Liver (tissue), 3 donors: Measurements from ENCODE around the gene TRIM4.

Source experiments
- EGR1 ChIP-seq, 2 donors: IDR thresholded peaks; 2 replicates each; pipeline ENCODE4 v1.6.1; 2016 to 2018; ENCODE audit warnings: antibody characterized with exemption in 2 of 2, low read depth in 2 of 2
- GABPA ChIP-seq, 2 donors: IDR thresholded peaks in 1 of 2; conservative IDR thresholded peaks in 1 of 2; 2 replicates each; pipeline ENCODE4 v1.6.1; 2016; ENCODE audit warnings: antibody characterized with exemption in 2 of 2, mild to moderate bottlenecking in 1 of 2, moderate library complexity in 1 of 2
- HNF4A ChIP-seq, 2 donors: conservative IDR thresholded peaks; 2 replicates each; pipeline ENCODE4 v1.6.1; 2016; ENCODE audit warnings: antibody characterized with exemption in 2 of 2, mild to moderate bottlenecking in 2 of 2
- JUND ChIP-seq, 2 donors: IDR thresholded peaks; 2 replicates each; pipeline ENCODE4 v1.6.1; 2016; ENCODE audit warnings: antibody characterized with exemption in 2 of 2
- RAD21 ChIP-seq, 2 donors: IDR thresholded peaks; 2 replicates each; pipeline ENCODE4 v1.6.1; 2016; ENCODE audit warnings: antibody characterized with exemption in 2 of 2, mild to moderate bottlenecking in 2 of 2
- RXRA ChIP-seq, 2 donors: IDR thresholded peaks; 2 replicates each; pipeline ENCODE4 v1.6.1; 2017 to 2018; ENCODE audit warnings: antibody characterized with exemption in 2 of 2, mild to moderate bottlenecking in 1 of 2
- SP1 ChIP-seq: IDR thresholded peaks from 2 replicates; pipeline ENCODE4 v1.6.1; 2018; ENCODE audit warnings: antibody characterized with exemption, mild to moderate bottlenecking
- TAF1 ChIP-seq: conservative IDR thresholded peaks from 2 replicates; pipeline ENCODE4 v1.6.1; 2016; ENCODE audit warnings: antibody characterized with exemption, mild to moderate bottlenecking
- YY1 ChIP-seq: IDR thresholded peaks from 2 replicates; pipeline ENCODE4 v1.6.1; 2016; ENCODE audit warnings: antibody characterized with exemption, mild to moderate bottlenecking
- TF ChIP-seq, protein P1 (sequence below): fragments of 150-350 bp; IDR thresholded peaks from 2 replicates; pipeline ENCODE4 v1.5.1; 2017; ENCODE audit warnings: improper control_type of control experiment, low read depth, low read length; ENCODE audit not compliant: missing input control
- TF ChIP-seq, protein P2 (sequence below): IDR thresholded peaks from 2 replicates; pipeline ENCODE4 v1.6.1; 2016; ENCODE audit warnings: antibody characterized with exemption
- TF ChIP-seq, protein P3 (sequence below): IDR thresholded peaks from 2 replicates; pipeline ENCODE4 v1.6.1; 2016; ENCODE audit warnings: antibody characterized with exemption
- TF ChIP-seq, protein P4 (sequence below): IDR thresholded peaks from 2 replicates; pipeline ENCODE4 v1.6.1; 2016; ENCODE audit warnings: antibody characterized with exemption, mild to moderate bottlenecking
- donor health status: healthy.
- donor health status: healthy.

DNA sequence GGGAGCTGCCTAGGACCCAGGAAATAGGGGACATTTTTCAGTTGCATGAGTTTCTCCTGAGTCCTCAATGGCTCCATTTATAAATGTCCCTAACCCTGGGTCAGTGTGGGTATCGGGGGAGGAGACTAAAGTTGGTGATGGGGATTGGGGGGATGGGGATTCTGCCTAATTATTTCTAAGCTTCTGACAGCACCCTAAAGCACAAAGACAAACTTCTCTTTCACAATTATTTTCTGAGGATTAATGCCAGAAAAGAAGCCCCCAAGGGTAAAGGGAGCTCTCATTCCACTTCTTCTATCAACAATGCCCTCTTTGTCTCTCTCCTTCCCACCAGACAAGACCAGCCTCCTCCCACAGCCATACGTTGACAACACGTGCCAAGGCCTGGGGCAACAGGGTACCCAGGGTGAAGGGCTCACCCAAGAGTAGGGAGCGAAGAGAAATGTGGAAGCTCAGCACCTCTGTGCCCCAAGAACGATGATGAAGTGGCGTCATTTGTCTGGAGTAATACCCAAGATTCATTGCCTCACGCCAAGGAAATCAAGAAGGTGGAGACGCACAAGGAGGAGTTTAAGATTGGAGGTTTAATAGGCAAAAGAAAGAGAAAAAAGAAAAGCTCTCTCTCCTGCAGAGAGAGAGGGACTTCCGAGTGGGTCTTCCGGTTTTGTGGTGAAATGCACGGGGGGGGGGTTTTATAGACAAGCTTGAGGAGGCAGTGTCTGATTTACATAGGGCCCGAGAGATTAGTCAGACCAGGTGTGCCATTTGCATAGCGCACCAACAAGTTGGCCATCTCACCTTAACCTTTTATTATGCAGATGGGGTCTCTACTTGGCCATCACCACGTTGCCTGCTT, 24.5 kb upstream of the TRIM4 start:
- TF ChIP-seq EGR1 (IDR thresholded peaks at IDR 0.05; ENCODE audit: low read depth in 2 of 2) (no peak), SP1 (no peak), YY1 (no peak), JUND (IDR thresholded peaks at IDR 0.05) (no peak), GABPA (IDR thresholded peaks at IDR 0.05 in 1 of 2, conservative IDR thresholded peaks at IDR 0.05 in 1 of 2) (no peak), RAD21 (IDR thresholded peaks at IDR 0.05) (no peak), RXRA (IDR thresholded peaks at IDR 0.05) (no peak), HNF4A (conservative IDR thresholded peaks at IDR 0.05) (no peak), TAF1 (no peak)
- TF ChIP-seq, protein P1, sequence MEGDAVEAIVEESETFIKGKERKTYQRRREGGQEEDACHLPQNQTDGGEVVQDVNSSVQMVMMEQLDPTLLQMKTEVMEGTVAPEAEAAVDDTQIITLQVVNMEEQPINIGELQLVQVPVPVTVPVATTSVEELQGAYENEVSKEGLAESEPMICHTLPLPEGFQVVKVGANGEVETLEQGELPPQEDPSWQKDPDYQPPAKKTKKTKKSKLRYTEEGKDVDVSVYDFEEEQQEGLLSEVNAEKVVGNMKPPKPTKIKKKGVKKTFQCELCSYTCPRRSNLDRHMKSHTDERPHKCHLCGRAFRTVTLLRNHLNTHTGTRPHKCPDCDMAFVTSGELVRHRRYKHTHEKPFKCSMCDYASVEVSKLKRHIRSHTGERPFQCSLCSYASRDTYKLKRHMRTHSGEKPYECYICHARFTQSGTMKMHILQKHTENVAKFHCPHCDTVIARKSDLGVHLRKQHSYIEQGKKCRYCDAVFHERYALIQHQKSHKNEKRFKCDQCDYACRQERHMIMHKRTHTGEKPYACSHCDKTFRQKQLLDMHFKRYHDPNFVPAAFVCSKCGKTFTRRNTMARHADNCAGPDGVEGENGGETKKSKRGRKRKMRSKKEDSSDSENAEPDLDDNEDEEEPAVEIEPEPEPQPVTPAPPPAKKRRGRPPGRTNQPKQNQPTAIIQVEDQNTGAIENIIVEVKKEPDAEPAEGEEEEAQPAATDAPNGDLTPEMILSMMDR, result no peak
- TF ChIP-seq, protein P2, sequence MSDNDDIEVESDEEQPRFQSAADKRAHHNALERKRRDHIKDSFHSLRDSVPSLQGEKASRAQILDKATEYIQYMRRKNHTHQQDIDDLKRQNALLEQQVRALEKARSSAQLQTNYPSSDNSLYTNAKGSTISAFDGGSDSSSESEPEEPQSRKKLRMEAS, result no peak
- TF ChIP-seq, protein P3, sequence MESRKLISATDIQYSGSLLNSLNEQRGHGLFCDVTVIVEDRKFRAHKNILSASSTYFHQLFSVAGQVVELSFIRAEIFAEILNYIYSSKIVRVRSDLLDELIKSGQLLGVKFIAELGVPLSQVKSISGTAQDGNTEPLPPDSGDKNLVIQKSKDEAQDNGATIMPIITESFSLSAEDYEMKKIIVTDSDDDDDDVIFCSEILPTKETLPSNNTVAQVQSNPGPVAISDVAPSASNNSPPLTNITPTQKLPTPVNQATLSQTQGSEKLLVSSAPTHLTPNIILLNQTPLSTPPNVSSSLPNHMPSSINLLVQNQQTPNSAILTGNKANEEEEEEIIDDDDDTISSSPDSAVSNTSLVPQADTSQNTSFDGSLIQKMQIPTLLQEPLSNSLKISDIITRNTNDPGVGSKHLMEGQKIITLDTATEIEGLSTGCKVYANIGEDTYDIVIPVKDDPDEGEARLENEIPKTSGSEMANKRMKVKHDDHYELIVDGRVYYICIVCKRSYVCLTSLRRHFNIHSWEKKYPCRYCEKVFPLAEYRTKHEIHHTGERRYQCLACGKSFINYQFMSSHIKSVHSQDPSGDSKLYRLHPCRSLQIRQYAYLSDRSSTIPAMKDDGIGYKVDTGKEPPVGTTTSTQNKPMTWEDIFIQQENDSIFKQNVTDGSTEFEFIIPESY, result no peak
- TF ChIP-seq, protein P4, sequence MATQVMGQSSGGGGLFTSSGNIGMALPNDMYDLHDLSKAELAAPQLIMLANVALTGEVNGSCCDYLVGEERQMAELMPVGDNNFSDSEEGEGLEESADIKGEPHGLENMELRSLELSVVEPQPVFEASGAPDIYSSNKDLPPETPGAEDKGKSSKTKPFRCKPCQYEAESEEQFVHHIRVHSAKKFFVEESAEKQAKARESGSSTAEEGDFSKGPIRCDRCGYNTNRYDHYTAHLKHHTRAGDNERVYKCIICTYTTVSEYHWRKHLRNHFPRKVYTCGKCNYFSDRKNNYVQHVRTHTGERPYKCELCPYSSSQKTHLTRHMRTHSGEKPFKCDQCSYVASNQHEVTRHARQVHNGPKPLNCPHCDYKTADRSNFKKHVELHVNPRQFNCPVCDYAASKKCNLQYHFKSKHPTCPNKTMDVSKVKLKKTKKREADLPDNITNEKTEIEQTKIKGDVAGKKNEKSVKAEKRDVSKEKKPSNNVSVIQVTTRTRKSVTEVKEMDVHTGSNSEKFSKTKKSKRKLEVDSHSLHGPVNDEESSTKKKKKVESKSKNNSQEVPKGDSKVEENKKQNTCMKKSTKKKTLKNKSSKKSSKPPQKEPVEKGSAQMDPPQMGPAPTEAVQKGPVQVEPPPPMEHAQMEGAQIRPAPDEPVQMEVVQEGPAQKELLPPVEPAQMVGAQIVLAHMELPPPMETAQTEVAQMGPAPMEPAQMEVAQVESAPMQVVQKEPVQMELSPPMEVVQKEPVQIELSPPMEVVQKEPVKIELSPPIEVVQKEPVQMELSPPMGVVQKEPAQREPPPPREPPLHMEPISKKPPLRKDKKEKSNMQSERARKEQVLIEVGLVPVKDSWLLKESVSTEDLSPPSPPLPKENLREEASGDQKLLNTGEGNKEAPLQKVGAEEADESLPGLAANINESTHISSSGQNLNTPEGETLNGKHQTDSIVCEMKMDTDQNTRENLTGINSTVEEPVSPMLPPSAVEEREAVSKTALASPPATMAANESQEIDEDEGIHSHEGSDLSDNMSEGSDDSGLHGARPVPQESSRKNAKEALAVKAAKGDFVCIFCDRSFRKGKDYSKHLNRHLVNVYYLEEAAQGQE, result no peak
